GM18507 (cell line): ENCODE data around the gene WNT2.
"Not testable (repeated sequence)": the region's sequence is repeated elsewhere in the genome, so short reads cannot be mapped to it uniquely, and the experiment has no call there.

Experiments
- DNase-seq: peaks from one replicate; pipeline ENCODE4 v3.0.0; 2011; ENCODE audit warnings: low read depth; ENCODE audit not compliant: insufficient read length; ENCODE audit errors: extremely low spot score
- FAIRE-seq: peaks from 2 replicates; lab custom pipeline; 2011; peaks lifted over from hg19 to GRCh38; lab: Jason Lieb, UNC

Gene WNT2

DNA sequence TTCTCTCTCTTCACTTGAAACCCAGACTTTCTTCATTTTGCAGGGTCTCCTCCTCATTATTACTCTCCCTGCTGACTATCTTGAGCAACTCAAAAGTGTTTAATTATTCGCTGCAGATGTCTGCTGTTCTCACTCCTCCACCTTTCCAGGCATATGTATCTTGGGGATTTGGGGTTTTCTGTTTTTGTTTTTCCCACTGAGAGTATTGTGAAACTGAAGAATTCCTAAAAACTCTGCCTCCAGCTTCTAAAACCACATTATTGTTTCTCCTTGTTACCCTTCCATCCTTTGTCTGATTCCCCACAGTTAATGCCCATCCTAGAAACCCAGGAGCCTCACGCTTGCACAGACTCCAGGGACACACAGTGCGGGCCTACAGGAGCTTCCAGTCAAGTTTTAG is 51.3 kb downstream of the WNT2 start:
- no peak for DNase-seq
- FAIRE-seq, result no peak

GRCh38 chr7:117270371-117270770 is 52.5 kb downstream of the WNT2 start:
- FAIRE-seq, result no peak

DNA sequence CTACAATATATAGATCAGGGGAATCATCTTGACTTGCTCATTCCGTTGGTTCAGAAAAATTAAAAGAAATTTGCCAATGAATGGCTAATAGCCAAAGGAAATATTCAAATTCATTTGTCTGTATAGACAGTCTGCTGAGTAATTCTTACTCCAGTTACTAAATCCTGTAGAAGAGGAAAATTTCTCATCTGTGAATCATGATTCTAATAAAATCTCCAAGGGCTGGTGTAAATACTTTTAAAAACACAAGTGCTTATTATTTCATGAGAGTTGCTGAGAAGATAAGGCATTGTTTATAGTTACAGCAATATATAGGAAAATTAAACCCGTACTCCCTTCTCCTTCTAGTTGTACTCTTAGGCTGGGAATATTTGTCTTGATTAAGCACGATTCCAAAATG is 53.0 kb downstream of the WNT2 start:
- FAIRE-seq (no peak), DNase-seq (no peak)

More at GRCh38 chr7:117270371-117270770, 52.5 kb downstream of the WNT2 start:
- no peak for DNase-seq

GRCh38 chr7:117269417-117269816 is 53.4 kb downstream of the WNT2 start:
- FAIRE-seq (no peak), DNase-seq (no peak)

GRCh38 chr7:117264716-117265115 is 58.1 kb downstream of the WNT2 start:
- FAIRE-seq (no peak), DNase-seq (no peak)

GRCh38 chr7:117262546-117262945 is 60.3 kb downstream of the WNT2 start:
- no peak for FAIRE-seq

GRCh38 chr7:117259615-117260014 is 63.2 kb downstream of the WNT2 start:
- DNase-seq, result no peak
- no peak for FAIRE-seq

More at GRCh38 chr7:117262546-117262945, 60.3 kb downstream of the WNT2 start:
- DNase-seq, result no peak

DNA sequence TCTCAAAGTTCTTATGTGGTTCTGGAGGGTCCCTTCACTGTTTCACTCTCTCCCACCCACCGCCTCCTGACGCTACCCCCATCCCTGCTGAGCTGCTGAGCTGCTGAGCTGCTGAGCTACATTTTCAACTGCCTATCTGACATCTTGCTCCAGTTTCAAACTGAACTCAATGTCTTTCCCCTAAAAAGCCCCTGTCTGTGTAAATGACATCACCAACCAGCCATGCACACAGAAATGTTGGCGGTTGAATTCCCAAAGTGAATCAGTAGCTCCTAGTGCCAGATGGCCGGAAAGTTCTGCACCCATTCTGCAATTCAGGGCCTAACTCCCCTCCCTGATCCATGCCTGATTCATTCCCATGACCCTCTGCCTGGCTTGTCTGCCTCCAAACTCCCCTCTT is 71.2 kb downstream of the WNT2 start:
- FAIRE-seq, result no peak
- DNase-seq, result peak; percentile 18

DNA sequence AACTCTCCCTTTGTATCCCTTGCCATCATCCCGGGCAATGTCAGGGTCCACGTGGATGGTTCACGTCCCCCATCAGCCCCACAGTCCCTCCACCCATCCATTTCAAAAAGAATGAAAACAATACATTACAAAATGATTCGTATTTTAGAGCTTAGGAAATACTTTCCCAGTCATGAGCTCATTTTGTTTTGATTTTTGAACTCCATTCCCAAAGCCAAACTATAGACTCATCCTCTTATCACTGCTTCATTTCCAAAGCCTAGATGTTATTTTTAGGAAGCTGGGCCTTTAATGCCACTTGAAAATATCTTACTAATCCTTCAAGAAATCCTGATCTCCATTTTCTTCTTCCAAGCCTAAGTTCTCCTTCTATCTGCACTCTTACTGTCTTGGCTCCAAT is 72.1 kb downstream of the WNT2 start:
- FAIRE-seq (no peak), DNase-seq (no peak)

DNA sequence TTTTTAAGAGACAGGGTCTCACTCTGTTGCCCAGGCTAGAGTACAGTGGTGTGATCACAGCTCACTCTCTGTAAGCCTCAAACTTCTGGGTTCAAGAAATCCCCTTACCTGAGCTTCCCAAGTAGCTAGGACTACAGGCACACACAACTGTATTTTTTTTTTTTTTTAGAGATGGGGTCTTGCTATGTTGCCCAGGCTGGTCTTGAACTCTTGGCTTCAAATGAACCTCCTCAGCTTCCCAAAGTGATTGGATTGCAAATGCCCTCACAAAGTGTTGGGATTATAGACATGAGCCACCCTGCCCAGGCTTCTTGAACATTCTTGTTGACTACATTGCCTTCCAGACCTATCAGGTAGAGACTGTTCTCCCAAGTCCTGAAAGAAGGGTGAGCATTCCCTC is 72.6 kb downstream of the WNT2 start:
- DNase-seq (no peak), FAIRE-seq (no peak)

GRCh38 chr7:117249696-117250095 is 73.2 kb downstream of the WNT2 start:
- no peak for DNase-seq
- FAIRE-seq, result no peak

GRCh38 chr7:117248829-117249228 is 74.0 kb downstream of the WNT2 start:
- DNase-seq (no peak), FAIRE-seq (no peak)

DNA sequence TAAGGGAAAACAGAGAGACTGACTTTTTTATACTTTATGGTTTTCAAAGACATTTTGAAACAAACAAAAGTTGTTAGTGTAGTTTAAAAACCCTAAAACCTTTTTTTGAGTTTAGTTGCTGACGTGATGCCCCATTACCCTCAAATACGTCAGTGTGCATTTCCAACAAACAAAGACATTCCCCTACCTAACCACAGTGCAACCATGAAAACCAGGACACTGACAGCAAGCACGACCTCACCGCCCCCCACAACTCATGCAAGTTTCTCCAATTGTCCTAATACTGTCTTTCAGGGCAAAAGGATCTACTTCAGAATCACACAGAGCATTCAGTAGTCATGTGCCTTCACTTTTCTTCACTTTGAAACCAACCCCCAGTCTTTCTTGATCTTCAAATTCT is 75.0 kb downstream of the WNT2 start:
- DNase-seq, result no peak
- no peak for FAIRE-seq

DNA sequence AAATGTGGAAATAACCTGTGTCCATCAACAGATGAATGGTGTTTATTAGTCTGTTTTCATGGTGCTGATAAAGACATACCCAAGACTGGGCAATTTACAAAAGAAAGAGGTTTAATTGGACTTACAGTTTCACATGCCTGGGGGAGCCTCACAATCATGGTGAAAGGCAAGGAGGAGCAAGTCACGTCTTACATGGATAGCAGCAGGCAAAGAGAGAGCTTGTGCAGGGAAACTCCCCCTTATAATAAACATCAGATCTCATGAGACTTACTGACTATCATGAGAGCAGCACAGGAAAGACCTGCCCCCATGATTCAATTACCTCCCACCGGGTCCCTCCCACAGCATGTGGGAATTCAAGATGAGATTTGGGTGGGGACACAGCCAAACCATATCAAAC is 77.2 kb downstream of the WNT2 start:
- DNase-seq, FAIRE-seq: not testable (repeated sequence)

DNA sequence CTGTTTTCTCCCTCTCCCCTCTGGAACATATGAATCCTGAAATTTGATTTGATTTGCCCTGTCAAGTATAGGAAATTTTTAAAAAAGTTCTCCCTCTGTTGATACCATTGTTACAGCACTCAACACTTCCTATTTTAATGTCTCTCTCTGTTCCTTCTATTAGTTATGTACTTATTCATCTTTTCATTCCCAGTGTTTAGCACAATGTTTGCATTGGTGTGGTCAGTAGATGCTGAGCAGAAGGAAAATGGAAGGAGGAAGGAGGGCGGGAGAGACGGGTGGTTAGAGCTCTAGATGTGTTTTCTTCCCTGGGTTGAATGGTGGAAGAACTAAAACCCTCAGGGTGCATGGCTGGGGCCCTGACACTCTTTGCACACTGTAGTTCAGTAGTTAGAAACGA is 79.5 kb downstream of the WNT2 start:
- FAIRE-seq (no peak), DNase-seq (no peak)

GRCh38 chr7:117241088-117241487 is 81.8 kb downstream of the WNT2 start:
- DNase-seq (no peak), FAIRE-seq (no peak)

DNA sequence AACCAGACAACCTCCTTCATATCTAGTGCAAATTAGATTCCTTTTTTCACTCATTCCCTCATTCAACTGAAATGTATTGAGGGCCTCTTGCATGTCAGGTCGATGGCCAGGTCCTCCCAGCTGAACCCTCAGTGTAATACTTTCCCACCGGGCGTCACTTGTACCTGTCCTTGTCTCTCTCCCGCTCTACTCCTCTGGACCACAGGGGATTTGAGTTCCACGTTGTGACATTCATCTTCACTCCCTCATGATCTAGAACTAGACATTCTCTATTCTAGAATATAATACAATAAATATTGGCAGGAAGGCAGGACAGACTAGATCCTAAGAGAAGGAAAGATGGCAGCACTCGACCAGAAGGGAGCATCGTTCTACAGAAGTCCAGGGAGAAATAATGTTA is 83.9 kb downstream of the WNT2 start:
- FAIRE-seq (no peak), DNase-seq (no peak)

DNA sequence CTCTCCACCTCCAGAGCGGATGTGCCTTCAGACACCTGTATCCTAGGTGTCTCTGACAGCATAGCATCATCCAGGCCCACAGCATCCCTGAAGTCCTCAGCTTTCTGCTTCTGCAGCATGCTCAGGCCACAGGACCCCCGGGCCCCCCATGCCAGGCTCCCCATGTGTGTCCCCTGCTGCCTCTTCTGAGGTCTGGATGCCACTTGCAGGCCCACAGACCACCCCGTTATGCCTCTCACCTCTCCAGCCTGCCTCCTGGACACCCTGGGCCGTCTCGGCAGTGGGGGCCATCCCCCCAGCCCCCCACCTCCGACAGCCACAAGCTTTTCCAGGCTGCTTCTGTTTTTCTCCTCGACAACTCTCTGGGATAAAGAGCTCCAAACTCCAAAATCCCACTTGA is 84.4 kb downstream of the WNT2 start:
- FAIRE-seq, result no peak
- no peak for DNase-seq

- DNase-seq (no peak), FAIRE-seq (no peak)
Observed at GRCh38 chr7:117237646-117238045, 85.2 kb downstream of the WNT2 start.

DNA sequence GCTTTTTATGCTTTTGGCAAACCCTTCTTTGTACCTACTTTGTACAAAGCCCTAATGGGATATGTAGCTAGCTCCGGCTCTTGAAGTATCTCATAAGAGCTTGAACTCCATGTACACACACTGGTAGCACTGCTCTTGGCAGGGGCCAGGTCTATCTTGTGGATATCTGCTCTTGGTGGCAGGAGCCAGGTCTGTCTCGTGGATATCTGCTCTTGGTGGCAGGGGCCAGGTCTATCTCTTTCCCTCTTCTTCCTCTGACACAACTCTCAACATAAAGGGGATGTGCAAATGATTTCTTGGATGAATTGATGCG is 91.9 kb downstream of the WNT2 start:
- FAIRE-seq (no peak), DNase-seq (no peak)

- FAIRE-seq (no peak), DNase-seq (no peak)
Observed at GRCh38 chr7:117230276-117231046, 92.4 kb downstream of the WNT2 start.

- DNase-seq, result no peak
- FAIRE-seq, result no peak
Observed at GRCh38 chr7:117229350-117229749, 93.5 kb downstream of the WNT2 start.
